Heart left ventricle (tissue), 16 donors: ENCODE measurements around the gene NEUROD2. TPM values are rescaled to one million over a fixed set of nuclear protein-coding genes. Genes with fewer than 3 reads are reported as not detected.

Experiments
- ATAC-seq, 4 donors: fragments of 200-7000 bp; cut with Tn5 transposase; one replicate each; pipeline ENCODE4 v1.9.1; 2020 to 2022; ENCODE audit warnings: moderate library complexity in 4 of 4, mild to moderate bottlenecking in 3 of 4, moderate number of reproducible peaks in 1 of 4
- DNase-seq, 5 donors: peaks; one replicate each; pipeline ENCODE4 v3.0.0-alpha.2; 2020
- H3K27ac ChIP-seq, 12 donors: fragments of 200-600 bp; sonication (generic) in 4 of 12; one replicate each; pipeline versions ENCODE4 v1.5.0 to v1.8.0; 2016 to 2022; ENCODE audit warnings: mild to moderate bottlenecking in 2 of 12
- H3K27me3 ChIP-seq, 9 donors: fragments of 200-600 bp; sonication (generic) in 2 of 9; one replicate each; pipeline versions ENCODE4 v1.5.1 to v1.8.0; 2016 to 2022; ENCODE audit warnings: mild to moderate bottlenecking in 3 of 9
- H3K36me3 ChIP-seq, 9 donors: fragments of 200-600 bp; sonication (generic) in 2 of 9; one replicate each; pipeline versions ENCODE4 v1.5.0 to v1.8.0; 2018 to 2022; ENCODE audit warnings: mild to moderate bottlenecking in 2 of 9
- H3K4me1 ChIP-seq, 12 donors: fragments of 200-600 bp; sonication (generic) in 4 of 12; one replicate each; pipeline versions ENCODE4 v1.5.0 to v1.8.0; 2016 to 2022; ENCODE audit warnings: mild to moderate bottlenecking in 3 of 12
- H3K4me3 ChIP-seq, 12 donors: fragments of 200-600 bp; sonication (generic) in 4 of 12; one replicate each; pipeline versions ENCODE4 v1.5.0 to v1.8.0; 2017 to 2022; ENCODE audit warnings: mild to moderate bottlenecking in 9 of 12, moderate library complexity in 4 of 12
- H3K9me3 ChIP-seq, 12 donors: fragments of 200-600 bp; sonication (generic) in 4 of 12; one replicate each; pipeline versions ENCODE4 v1.5.0 to v1.8.0; 2016 to 2022; ENCODE audit warnings: mild to moderate bottlenecking in 1 of 12
- POLR2A ChIP-seq, 2 donors: fragments of 450-650 bp; IDR thresholded peaks; one replicate each; pipeline ENCODE4 v1.6.1; 2017; ENCODE audit warnings: antibody characterized with exemption in 2 of 2, mild to moderate bottlenecking in 2 of 2, moderate library complexity in 2 of 2
- WGBS, 4 donors: extraction: QIAGEN DNeasy Blood & Tissue Kit in 2 of 4; methylation state at CpG; one replicate each; pipeline versions ENCODE4 v1.1.5 to v1.1.7; 2013 to 2018; 5-methylcytosine and 5-hydroxymethylcytosine counted together
- intact Hi-C, 10 donors: fragments of 100-400 bp; cut with DNase I; formaldehyde crosslinking; loops; one replicate each; pipeline versions ENCODE4 v1.11.1 to v1.14.2; 2022
- polyA plus RNA-seq, 2 donors: library from polyadenylated mRNA; stranded (reverse); fragments of 200-250 nt; gene quantifications; one replicate each; pipeline ENCODE4 v1.2.3, GENCODE V29; 2013
- total RNA-seq, 9 donors: library from RNA; depleted of rRNA in 2 of 9; stranded (reverse); fragments of >200 nt in 2 of 9; fragmentation: NEBNext Ultra II Directional in 3 of 9; extraction: Animal tissue kit (Norgen Biotek cat#: 25700) in 3 of 9; gene quantifications; one replicate each; pipeline versions ENCODE4 v1.1.0 to v1.2.4, GENCODE V29; 2016 to 2023
- TF ChIP-seq, protein P1 (sequence below), 12 donors: fragments of 200-600 bp; sonication (generic) in 4 of 12; IDR thresholded peaks; one replicate each; pipeline versions ENCODE4 v1.5.0 to v1.8.0; 2018 to 2022; ENCODE audit warnings: antibody characterized with exemption in 12 of 12, mild to moderate bottlenecking in 5 of 12
- donor health status: ischemic (EF 13 %, LVEDD 7.1; RV severe dilation, severe dysfunction).
- donor health status: healthy with polysubstance abuse.
- donor health status: DM: no; HTN: yes; CAD: no.
- donor health status: DM: no; HTN: no; CAD: no.
- donor health status: ischemic (EF 25% LVEDD 6.9; RV normal size, moderate dysfunction).
- donor health status: ischemic (EF 25% LVEDD 5.7; RV mildly dilated, moderate dysfunction).
- donor health status: healthy.
- donor health status: DM: yes; HTN: yes; CAD: no.
- donor health status: ischemic (EF 35%, LVEDD 5.7; RV mildly dilated, moderate dysfunction).
- donor health status: nonischemic (EF 11% LVEDD 7.7; RV severe dilation, severe dysfunction).
- donor health status: DM: yes; HTN: yes; CAD: no.
- donor health status: PGD.
- donor health status: ischemic (EF 29% LVEDD 5.4; RV normal size, mild dysfunction).
- donor health status: nonischemic (EF 23%, LVEDD 6.1; RV moderate dilation, normal function).

Gene NEUROD2
- total and polyA plus RNA-seq, 11 donors: not detected

DNA sequence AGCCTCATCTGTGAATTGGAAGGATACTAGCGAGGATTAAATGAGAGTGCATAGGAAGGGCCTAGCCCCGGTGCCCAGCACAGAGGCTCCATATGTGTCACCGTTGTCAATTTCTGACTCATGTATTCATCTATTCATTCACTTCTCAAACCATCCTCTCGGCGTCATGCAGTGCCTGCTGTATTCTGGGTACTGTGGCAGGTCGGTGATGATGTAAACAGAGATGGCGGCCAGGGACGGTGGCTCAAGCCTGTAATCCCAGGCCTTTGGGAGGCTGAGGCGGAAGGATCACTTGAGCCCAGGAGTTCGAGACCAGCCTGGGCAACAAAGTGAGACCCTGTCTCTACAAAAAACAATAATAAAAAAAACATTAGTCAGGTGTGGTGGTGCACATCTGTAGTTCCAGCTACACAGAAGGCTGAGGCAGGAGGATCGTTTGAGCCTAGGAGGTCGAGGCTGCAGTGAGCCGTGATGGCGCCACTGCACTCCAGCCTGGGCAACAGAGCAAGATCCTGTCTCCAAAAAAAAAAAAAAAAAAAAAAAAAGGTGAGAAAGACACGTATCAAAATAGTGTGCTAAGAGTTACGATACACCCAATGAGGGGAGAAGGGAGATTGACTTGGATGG, 14.8 kb upstream of the NEUROD2 start:
- H3K36me3 ChIP-seq: no peaks in the 10 kb centered on the region
- H3K27me3 ChIP-seq: peaks cover 6 to 30% (median 26%) of the 10 kb centered on the region in 9 donors
- no peaks in the 10 kb centered on the region for H3K9me3 ChIP-seq
- TF ChIP-seq, protein P1, sequence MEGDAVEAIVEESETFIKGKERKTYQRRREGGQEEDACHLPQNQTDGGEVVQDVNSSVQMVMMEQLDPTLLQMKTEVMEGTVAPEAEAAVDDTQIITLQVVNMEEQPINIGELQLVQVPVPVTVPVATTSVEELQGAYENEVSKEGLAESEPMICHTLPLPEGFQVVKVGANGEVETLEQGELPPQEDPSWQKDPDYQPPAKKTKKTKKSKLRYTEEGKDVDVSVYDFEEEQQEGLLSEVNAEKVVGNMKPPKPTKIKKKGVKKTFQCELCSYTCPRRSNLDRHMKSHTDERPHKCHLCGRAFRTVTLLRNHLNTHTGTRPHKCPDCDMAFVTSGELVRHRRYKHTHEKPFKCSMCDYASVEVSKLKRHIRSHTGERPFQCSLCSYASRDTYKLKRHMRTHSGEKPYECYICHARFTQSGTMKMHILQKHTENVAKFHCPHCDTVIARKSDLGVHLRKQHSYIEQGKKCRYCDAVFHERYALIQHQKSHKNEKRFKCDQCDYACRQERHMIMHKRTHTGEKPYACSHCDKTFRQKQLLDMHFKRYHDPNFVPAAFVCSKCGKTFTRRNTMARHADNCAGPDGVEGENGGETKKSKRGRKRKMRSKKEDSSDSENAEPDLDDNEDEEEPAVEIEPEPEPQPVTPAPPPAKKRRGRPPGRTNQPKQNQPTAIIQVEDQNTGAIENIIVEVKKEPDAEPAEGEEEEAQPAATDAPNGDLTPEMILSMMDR (IDR thresholded peaks at IDR 0.05): no peak
- H3K4me1 ChIP-seq: peaks cover 0 to 34% (median 13%) of the 10 kb centered on the region in 12 donors
- H3K4me3 ChIP-seq: no peak overlapping the region
- ATAC-seq (no peak), DNase-seq (no peak)
- intact Hi-C loops: loop anchor here (1.0 to 10.0 kb wide), 20 partner anchors 45 to 362 kb away; partner anchors contain the start of genes PNMT (in 2 of the 10), PSMD3 (in 2 of the 10), MIEN1 (in 1 of the 10) and TCAP (in 1 of the 10)
- 55 to 68% (median 62%) methylated on average over 15 to 16 of the region's 16 CpGs for WGBS, 4 donors
- no peak overlapping the region for H3K27ac ChIP-seq

DNA sequence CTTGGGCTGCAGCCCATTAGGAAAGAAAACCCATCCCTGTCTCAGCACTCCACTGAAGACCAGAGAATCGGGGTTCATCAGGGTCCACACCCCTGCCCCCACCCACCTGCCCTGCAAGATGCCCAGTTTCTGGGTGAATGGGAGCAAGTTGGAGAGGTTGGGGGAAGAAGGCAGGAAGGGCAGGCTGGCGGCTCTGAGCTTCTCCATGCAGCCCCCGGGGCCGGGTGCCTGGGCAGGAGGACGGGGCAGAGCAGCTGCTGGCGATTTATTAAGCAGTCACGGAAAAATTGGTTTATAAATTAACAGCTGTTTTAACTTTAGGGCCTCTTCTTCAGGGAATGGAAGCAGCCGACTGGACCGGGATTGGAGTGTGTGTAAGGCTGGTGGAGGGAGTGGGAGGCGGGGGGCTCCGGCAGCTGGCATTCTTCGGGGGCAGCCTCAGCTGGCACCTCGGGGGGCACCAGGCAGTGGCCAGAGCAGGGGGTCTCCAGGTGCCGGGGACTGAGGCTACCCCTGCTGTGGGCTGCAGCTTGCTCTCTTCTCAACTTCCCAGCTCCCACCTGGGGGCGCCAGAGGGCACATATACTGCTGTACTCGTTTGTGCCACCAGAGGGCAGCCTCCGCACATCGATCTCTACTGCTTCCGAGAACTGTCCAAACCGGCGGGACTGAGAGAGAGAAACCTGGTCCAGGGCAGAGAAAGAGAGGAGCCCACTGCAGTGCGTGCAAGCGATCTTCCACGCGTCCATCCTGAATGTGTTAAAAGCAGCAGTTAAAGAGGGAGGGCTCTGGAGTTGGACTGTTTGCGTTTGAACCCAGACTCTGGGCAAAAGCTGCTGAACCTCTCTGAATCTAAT, 14.0 kb upstream of the NEUROD2 start:
- Histone ChIP-seq H3K4me3 (no peak overlapping the region), H3K4me1 (peaks cover 0 to 31% (median 10%) of the 10 kb centered on the region in 12 donors), H3K9me3 (no peaks in the 10 kb centered on the region), H3K27ac (no peak overlapping the region), H3K36me3 (no peaks in the 10 kb centered on the region), H3K27me3 (peaks cover 0 to 23% (median 19%) of the 10 kb centered on the region in 9 donors)
- DNase-seq (peak; percentile 77 to 93 (median 84)), ATAC-seq (peak; percentile 67 to 79 (median 74))
- WGBS, 4 donors: 9 to 13% (median 12%) methylated on average over 15 to 26 of the region's 26 CpGs
- no peak for TF ChIP-seq POLR2A (IDR thresholded peaks at IDR 0.05)
- TF ChIP-seq, protein P1 (IDR thresholded peaks at IDR 0.05): peak; percentile 99 to 100 (median 100)
- intact Hi-C loops: loop anchor here (1.0 to 10.0 kb wide), 19 partner anchors 46 to 363 kb away; partner anchors contain the start of genes PNMT (in 2 of the 10), PSMD3 (in 2 of the 10), MIEN1 (in 1 of the 10) and TCAP (in 1 of the 10)

DNA sequence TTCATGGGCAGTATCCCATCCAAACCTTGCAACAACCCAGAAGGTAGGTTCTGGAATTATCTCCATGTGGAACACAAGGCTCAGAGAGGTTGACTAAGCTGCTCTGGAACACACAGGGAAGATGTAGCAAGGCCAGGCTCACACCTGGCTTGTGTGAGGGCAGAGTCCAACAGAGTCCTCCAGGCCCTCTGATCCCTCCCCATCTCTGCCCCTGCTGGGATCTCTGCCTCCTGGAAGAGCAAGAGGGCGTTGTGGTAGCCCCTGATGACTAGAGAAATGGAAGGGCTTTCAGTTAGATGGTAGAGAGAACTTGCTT, 12.0 kb upstream of the NEUROD2 start:
- 47 to 70% (median 55%) methylated on average over 1 of the region's 1 CpG for WGBS, 4 donors
- Histone ChIP-seq H3K27ac (no peak overlapping the region), H3K9me3 (no peaks in the 10 kb centered on the region), H3K4me1 (peaks cover 0 to 27% (median 9%) of the 10 kb centered on the region in 12 donors), H3K27me3 (peaks cover 0 to 16% (median 0%) of the 10 kb centered on the region in 9 donors), H3K4me3 (no peak overlapping the region), H3K36me3 (no peaks in the 10 kb centered on the region)
- TF ChIP-seq, protein P1 (IDR thresholded peaks at IDR 0.05): no peak
- no peak for TF ChIP-seq POLR2A (IDR thresholded peaks at IDR 0.05)
- DNase-seq (no peak), ATAC-seq (no peak)
- intact Hi-C loops: loop anchor here in 9 of 10 donors (5.0 to 10.0 kb wide), 11 partner anchors 45 to 365 kb away; partner anchors contain the start of genes MIEN1 (in 1 of the 9), PNMT (in 1 of the 9), PSMD3 (in 1 of the 9) and TCAP (in 1 of the 9)
